ENCODE data around the gene SCYGR4.
"Not testable (repeated sequence)": the region's sequence is repeated elsewhere in the genome, so short reads cannot be mapped to it uniquely, and the experiment has no call there.

SCYGR4 gene

GRCh38 chr2:227661827-227662226 lies 44.5 kb downstream of the SCYGR4 start:
- in situ Hi-C loops (cut with HindIII; ENCODE audit: low sequenced_read_pairs): no loop called here

GRCh38 chr2:227665189-227665940 lies 48.1 kb downstream of the SCYGR4 start:
- in situ Hi-C loops (cut with HindIII; ENCODE audit: low sequenced_read_pairs): no loop called here

- in situ Hi-C loops (cut with HindIII; ENCODE audit: low sequenced_read_pairs): not testable (repeated sequence)
Observed at GRCh38 chr2:227666631-227667170, 49.4 kb downstream of the SCYGR4 start, which contains the start of gene SCYGR5. TSS of gene SCYGR5 (plus strand) at chr2:227666804. CDS start at chr2:227666804, 0 bp downstream.
